GM18517 (cell line): ENCODE results near the gene UPB1.

Source experiments
- ATAC-seq: cut with Tn5 transposase; IDR thresholded peaks from one replicate; pipeline ENCODE4 v1.9.1; 2021; ENCODE audit warnings: mild to moderate bottlenecking, moderate library complexity; ENCODE audit not compliant: unreplicated experiment

Gene UPB1

DNA sequence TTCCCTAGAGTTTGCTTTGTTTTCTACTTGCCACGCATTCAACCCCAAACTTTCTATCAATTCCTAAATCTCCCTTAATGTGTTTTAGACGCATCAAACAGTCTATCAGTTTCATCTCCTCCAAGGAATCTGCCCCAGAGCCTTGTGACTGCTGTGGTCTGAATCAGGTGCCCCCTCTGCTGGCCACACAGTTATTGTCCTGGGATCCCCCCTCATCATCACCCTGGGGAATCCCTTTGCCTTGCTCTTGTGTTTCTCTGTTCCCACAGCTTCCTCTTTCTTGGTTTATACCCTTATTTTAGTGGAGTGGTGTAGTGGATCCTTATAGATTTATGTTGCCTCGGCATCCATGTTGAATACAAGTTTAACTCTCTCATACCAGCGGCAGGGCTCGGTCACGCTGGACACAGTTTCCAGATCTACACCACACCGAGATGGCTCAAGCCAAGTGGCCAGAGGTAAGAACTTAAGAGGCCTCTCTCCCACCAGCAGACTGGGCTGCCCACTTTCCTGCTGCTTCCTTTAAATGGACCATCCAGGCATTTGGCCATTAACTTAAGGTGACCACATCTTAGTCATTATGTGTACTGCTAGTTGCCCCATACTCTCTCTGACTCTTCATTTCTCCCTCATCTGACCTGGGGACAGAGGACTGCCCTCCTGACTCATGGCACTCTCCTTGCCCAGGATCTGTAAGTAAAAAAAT is 8.2 kb downstream of the UPB1 start:
- no peak for ATAC-seq

DNA sequence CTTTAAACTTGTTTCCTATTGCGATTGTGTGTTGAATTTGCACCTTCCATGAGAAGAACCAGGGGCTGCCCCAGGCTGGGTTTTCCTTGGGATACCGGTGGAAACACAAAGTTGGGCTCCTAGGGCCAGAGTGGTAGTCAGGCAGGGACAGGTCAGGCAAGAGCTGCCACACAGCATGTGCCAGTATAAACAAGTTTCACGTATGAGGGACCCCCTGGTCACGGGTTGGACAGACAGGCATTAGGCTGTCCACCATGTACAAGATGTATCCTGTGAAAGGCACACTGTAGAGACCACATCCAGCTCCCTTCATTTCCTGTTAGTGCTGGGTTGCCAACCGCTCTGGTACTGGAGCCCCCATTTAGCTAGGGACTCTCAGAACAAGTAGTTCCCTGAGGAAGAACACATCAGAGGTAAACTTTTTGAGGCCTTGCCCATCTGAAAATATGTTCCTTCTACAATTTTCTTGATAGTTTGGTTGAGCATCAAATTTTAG is 8.8 kb downstream of the UPB1 start:
- no peak for ATAC-seq

DNA sequence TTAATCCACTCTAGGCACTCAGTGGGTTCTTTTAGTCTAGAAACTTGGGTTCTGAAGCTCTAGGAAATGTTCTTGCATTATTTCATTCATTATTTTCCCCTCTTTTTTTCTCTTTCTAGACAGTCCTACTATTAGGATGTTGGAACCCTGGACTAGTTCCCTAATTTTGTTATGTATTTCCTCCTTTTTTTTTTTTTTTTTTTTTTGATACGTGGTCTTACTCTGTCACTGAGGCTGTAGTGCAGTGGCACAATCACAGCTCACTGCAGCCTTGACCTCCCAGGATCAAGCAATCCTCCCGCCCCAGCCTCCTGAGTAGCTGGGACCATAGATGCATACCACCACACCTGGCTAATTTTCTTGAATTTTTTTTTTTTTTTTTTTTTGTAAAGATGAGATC is 9.4 kb downstream of the UPB1 start:
- no peak for ATAC-seq

DNA sequence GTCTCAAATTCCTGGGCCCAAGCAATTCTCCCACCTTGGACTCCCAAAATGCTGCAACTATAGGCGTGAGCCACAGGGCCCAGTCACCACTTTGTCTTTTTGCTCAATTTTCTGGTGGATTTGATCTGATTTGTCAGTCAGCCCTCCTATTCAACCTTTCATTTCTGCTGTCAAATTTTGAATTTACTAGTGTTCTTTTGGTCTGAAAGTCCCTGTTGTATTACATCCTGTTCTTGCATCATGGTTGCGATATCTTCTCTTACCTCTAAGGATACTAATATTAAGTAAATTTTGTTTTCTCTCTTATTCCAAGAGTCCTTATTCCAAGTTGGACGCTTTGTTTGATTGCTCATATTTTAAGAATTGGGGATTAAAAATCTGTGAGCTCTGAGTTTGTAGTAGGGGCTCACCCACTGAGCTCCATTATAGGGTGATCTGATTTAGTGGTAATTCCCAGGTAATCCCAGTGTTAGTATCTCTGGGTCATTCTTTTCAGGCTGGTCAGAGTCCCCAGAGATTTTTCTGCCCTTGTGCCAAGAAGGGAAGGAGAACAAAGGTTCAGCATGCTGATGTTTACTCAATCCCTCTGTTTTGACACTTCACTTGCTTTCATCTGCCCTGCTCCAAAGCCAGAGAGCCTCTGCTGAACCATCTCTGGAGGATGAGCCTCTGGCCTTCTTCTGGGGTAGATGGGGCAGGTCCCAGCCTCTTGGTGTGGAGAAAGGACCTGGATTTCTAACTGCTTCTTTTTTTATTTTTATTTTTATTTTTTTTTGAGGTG is 10.0 kb downstream of the UPB1 start:
- ATAC-seq = no peak

DNA sequence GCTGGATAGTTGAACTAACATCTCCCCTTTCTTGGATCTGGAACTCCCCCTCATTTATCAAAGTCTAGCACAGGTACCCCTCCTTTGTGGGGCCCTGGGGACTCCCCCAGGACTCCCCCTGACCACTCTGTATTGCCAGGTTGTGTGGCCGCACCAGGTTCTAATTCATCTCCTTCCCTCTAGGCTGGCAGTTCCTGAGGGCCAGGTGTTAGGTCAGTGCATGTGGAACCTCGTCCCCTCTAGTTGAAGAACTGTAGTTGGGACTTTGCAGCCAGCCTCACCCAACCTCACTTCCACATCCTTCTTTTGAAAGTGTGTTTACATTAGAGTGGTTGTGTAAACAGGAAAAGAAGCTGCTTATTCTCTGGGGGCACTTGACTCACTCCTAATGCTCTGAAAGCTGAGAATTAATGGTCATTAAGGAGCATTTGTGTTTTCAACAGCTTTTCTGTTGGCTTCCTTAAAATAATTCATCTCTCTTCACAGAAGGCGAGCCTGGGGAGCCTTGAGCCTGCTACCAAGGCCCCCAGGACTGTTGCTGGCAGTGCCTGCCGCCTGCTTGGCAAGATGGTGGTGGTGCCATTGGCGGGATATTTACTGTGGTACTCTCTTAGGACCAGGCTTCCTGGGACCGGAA is 11.8 kb downstream of the UPB1 start:
- ATAC-seq = no peak

DNA sequence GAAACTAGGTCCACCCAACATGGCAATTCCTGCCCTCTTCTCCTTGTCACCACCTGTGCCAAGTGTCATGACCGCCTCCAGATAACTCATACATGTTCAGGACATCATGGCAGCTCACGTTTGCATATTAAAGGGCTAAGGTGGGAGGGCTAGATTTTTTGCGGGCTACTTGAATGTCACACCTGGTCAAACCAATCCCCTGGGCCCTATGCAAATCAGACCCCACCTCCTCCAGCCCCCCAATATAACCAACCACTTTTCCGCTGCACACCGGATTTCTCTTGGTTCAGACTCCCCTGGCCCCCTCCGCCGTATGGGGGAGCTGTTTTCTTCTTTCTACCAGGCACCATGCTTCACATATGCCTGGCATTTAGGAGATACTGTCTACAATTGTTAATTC is 12.6 kb downstream of the UPB1 start:
- no peak for ATAC-seq

DNA sequence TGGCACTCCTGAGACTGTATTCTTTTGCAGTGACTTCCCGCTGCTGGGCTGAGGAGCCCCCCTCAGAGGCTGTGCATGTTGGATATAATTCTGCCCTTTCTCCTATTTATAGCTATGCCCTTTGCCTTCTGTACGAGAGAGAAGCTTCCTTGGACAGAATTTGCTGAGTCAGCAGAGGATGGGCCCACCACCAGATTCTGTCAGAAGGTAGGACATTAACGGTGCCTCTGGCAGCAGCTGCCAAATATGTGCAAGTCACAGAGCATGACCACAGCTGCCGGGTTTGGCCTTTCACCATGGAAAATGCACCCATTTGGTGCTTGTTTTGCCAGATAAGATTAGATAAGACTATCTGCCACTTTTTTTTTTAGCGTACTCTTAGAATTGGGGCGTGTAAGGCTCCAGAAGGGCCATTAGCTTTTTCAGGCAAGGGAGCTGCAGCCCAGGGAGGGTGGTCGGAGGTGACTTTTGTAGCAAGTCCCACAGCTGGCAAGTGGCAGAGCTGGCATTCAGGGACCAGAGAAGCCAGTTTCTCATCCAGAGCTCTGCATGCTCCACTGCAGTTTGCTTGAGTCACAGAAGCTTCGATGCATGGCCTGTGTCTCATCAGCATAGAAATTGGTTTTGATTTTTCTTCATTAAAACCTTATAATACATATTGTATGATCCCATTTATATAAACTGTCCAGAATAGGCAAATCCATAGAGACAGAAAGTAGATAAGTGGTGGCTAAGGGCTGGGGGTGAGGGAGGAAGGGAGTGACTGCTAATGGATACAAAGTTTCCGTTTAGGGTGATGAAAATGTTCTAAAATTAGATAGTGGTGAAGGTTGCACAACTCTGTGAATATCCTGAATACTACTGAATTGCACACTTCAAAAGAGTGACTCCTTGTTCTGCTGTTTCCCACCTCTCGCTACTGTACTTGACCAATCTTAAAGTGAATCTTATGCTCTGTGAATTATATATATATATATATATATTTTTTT is 15.8 kb downstream of the UPB1 start:
- no peak for ATAC-seq

DNA sequence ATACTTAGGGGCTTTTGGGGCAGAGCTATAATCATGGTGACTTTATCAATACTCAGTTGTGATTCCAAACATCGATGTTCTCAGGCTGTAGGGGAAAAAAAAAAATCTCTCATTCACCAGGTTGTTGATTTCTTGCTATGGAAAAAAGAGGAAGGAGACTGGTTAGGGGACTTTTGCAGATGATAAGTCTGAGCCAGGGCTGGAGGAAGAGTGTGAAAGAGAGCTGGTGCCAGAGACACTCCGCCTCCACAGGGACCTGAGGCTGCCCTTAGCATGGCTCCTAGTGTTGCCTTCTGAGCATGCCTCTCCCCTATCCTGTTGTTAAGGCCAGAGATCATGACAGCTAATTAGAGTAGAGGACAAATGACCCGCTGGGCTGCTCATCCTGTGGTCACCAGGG is 16.9 kb downstream of the UPB1 start:
- ATAC-seq = no peak

DNA sequence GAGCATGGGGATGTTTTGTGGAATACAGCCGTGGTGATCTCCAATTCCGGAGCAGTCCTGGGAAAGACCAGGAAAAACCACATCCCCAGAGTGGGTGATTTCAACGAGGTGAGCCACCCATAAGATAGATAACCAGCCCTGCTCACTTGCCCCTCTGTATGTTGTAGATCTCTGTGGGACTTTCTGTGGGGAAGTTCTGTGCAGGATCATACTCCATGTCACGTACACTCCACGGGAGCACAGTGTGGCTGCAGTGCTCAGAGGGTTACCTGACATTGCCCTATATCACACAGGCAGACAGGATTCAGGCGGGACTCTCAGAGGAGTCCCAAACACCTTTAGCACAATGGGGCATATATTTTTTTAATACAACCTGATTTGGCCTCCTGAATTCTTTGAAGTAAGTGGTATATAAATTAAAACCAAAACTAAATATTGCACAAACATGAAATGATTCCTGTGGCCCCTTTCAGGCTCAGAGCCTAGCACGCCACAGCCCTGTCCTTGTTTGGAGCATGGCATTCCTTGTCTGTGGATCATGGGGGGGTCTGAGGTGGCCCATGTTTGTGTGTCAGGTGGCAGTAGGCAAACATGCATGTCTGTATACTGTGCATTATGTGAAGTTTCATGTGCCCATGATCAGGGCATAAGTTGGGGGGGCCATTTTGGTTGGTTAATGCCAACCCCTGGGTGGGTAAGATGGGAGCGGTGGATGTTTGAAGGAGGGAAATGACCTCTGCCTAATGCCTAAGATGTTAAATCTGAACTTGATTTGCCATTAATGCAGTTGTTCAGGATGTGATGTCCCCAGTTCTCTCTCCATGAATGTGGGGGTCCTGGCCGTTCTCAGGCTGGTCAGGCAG is 18.5 kb downstream of the UPB1 start:
- ATAC-seq = no peak

DNA sequence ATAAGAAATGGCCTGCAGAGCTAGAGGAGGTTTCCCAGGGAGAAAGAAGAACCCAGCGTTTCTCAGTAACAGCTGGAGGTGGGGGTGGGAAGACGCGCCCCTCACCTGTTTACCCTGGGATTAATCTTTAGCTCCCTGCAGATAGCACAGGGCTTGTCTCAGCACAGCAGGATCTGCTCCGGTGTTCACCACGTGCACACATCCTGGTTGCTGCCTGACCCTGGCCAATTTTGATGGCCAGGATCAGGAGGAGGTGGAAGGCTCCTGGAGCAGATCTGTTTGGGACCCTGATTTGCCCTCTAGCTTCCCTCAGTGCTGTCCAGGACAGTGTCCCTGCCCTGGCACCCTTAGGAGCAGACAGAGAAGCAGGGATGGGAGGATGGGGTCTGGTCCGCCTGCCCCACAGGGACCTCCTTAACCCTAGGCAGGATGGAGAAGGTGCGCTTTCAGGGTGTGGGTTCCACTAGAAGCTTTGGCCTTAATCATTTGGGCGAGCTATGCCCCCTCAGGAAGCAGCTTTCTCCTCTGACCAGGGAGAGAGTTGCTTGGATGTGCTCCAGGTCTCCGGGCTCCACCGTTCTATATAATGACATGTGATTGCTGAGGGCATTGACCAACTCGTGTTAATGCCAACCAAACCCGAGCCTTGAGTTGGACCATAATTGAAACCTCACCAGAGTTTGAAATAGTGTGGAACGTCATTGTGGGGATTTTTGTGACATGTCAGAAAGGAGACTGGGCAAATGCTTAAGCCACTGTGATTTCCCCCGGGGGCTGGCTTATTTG is 19.3 kb downstream of the UPB1 start:
- ATAC-seq = no peak

DNA sequence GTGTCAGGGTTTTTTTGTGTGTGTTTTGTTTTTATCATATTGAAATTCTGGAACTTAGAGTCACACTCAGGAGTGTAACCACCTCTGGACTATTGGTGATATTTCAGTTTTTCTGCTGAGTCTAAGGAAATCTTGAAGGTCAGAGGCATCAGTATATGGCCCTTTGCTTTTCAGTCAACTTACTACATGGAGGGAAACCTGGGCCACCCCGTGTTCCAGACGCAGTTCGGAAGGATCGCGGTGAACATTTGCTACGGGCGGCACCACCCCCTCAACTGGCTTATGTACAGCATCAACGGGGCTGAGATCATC is 19.9 kb downstream of the UPB1 start:
- no peak for ATAC-seq

DNA sequence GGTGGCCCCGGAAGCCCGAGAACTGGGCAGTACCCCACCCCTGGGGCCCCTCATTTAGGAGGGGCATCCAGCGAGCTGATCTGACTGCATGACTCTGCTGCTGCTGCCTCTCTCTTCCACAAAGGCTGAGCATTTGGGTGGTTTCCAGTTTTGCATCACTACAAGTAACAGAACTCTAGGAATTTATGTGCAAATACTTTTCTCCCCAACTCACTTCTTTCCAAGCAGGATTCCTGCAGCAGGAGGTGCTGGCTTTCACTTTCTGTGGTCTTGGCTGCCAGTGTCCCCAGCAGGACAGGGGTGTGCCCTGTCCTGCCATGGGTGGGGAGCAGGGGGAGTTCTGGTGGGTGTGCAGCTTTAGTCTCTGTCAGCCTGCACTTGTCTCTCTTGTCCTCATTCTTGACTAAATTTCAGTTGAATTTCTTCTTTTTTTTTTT is 21.2 kb downstream of the UPB1 start:
- ATAC-seq = no peak

DNA sequence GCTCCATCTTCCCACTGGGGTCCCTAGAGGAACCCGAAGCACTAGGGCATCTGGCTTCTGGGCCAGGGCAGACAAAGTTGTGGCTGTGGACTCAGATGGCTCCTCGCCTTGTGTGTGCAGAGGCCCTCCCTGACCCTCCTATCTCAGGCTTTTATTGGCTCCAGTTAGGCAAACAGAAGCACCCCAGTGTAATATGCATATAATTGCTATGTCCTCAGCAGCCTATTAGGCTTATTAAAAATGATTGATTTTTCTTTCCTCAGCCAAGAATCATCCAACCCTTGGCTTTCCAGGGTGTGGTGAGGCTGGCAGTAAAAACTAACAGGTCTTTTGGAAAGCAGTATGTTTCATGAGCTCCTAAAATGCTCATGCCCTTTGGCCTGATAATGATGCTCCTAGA is 22.3 kb downstream of the UPB1 start:
- no peak for ATAC-seq

DNA sequence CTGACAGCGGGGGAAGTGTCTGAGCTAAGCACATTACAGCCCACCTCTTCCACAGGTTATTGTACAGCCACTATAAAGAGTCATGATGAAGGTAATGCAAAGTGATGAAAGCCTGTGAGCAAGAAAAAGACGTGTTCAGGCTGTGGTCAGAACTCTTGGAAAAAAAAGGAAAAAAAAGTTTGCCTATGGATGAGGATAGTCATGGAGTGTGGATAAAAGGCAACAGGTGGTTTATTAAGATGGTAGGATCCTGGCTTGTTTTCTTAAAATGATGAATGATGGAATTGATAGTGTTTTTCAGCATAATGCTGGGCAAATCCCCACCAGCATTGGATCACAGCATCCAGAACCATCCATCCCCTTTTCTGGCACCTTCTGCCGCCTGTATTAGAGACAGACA is 23.1 kb downstream of the UPB1 start:
- no peak for ATAC-seq

DNA sequence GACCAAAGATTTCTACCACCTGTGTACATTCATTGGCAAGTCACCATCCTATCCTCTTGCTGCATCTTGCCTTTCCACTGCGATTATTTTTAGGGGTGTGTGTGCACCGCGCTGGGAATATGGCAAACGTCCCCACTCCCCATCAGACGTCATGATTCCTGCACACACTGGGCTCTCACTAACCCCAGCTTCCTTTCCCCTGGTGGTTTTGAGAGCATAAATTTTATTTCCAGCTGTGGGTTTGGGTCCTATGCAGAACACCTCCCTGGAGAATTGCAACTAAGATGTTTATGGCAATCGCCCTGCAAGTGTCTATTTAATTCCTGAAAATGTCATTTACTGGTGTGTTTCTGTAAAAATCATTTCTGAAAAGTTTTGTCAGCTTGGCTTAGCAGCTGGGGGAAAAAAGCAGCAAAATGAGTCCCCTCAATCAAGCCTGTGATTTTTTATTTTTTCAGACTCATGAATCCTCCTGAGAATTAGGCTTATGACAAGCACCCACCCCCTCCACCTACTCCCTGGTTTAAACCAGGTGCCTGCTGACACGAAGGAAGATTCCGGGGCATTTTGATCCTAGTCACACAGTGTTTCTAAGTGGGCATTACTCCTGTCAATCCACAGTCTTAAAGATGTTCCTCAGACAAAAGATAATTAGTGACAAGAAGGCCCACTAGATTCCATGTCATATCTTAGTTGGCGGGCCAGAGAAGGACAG is 23.8 kb downstream of the UPB1 start:
- no peak for ATAC-seq

DNA sequence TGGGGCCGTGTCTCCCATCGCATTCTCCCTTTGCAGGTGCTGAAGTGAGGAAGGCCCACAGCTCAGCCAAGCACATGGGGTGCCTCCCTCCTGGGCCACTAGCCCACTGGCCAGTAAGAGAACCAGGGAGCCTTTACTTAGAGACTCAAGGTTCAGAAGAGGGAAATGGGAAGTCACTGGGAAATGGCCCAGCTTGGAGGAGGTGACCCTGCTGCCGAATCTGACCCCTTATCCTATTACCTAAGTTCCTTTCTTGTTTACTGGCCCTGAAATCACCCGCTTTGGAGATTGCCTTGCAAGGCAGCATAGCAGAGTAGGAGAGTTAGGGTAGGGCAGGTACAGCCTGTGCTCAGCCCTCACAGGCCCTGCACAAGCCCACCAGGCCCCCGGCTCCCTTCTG is 24.4 kb downstream of the UPB1 start:
- ATAC-seq = no peak

DNA sequence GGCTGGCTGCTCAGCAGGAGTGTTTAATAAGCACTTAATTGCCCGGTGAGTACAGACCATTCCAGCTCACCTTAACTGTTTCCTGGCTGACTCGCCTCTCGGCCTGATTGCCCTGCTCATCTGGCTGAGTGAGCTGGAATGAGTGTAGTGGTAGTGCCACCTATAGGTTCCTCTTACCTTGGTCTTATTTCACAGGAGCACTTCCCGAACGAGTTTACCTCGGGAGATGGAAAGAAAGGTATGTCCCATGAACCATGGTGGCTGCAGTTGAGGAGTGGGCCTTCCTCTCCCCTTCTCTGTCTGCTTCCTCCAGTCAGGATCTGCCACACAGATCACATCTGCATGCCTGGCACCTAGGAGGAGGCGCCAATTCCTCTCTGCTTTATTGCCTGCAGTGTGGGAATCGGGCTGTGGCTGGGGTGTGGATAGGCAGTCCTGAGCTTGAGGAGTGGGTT is 26.7 kb downstream of the UPB1 start:
- no peak for ATAC-seq

DNA sequence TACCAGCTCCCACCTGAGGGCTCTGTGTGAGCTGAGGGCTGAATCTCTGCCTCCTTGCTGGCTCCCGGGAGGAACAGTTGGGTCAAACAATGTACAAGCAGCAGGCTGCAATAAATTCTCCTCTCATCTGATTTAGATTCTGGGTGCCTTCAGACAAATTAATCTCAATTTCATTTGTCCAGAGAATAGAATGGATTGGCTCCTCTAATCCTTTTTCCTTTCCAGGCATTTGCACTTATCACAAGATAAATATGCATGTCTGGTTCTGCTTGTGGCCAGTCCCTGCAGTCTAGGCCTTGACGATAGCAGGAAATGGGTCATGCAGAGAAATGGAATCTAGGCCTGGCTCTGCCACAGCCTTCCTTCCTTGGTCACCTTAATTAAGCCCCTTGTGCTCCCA is 28.7 kb downstream of the UPB1 start:
- no peak for ATAC-seq
